ENCODE data around the gene MMADHC. TPM values are rescaled to one million over a fixed set of nuclear protein-coding genes. Genes with fewer than 3 reads are reported as not detected.

MMADHC gene
- polyA plus RNA-seq, 1 donor (not counting 4 experiments of a cell fraction or from before 2014, with no cell fraction given): 140 TPM

DNA sequence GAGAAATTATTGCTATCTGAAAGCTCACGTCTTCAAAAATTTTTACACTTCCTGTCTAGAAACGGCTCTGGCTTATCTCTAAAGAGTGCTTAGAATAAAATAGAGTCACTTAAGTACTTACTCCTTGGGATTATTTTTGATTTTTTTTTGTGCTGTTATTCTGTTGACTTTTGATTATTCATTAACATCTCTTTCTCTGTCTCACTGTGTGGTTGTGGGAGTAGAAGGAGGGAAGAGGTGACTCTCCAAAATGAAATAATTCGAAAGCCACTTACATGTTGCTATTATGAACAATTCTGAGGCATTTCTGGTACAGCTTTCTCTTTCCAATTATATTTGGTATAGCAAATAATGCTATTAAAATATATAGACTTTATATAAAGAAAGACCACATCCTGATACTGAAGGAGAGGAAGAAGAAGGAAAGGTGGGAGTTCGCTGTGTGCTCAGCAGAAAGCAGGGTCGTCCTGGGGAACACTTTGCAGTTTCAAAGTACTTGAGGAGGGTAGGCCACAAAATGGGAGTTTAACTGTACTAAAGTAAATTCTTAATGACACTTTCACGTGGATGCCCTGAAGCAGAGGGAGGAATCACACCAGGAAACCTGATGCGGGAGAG, 9.6 kb upstream of the MMADHC start:
- peak overlapping the region; percentile 49 for H3K4me2 ChIP-seq (ENCODE audit: control insufficient read depth, extremely low read depth, insufficient read depth, low read depth, low read length)

DNA sequence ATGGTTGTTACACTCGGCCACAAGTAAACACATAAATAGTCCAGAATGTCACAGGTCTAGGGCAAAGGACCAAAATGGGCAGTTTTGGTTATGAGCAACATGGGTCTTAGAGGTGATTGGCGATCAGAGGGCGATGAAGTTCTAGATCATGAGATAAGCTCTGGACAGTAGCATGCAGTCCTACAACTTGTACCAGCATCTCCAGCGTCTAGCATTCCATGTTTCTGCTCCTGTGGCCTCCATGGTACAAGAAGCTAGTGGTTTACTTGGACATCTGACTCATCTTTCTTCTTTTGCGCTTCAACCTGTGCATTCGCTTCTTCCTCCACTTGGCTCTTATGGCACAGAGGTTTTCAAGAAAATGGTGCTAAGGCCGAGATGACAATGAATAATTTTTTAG, 8.9 kb upstream of the MMADHC start:
- dilution Hi-C loops (cut with MboI; ENCODE audit: extremely low pct_ligation_motif_present, low sequenced_read_pairs): no loop called here
- H2AFZ ChIP-seq (ENCODE audit: control insufficient read depth, low read length): no peak overlapping the region
- peaks cover 18% of the 10 kb centered on the region for H3K4me1 ChIP-seq (ENCODE audit: control insufficient read depth, extremely low read depth, insufficient read depth, low read length)
- DNase-seq (ENCODE audit: low read depth, low spot score): no peak
- TF ChIP-seq, protein P1, sequence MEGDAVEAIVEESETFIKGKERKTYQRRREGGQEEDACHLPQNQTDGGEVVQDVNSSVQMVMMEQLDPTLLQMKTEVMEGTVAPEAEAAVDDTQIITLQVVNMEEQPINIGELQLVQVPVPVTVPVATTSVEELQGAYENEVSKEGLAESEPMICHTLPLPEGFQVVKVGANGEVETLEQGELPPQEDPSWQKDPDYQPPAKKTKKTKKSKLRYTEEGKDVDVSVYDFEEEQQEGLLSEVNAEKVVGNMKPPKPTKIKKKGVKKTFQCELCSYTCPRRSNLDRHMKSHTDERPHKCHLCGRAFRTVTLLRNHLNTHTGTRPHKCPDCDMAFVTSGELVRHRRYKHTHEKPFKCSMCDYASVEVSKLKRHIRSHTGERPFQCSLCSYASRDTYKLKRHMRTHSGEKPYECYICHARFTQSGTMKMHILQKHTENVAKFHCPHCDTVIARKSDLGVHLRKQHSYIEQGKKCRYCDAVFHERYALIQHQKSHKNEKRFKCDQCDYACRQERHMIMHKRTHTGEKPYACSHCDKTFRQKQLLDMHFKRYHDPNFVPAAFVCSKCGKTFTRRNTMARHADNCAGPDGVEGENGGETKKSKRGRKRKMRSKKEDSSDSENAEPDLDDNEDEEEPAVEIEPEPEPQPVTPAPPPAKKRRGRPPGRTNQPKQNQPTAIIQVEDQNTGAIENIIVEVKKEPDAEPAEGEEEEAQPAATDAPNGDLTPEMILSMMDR (optimal IDR thresholded peaks at IDR 0.05 in 1 of 3, IDR thresholded peaks at IDR 0.05 in 1 of 3, conservative IDR thresholded peaks at IDR 0.05 in 1 of 3; ENCODE audit: extremely low read depth in 1 of 3, insufficient read depth in 2 of 3, low read length in 3 of 3): no peak
- no peak for TF ChIP-seq EZH2 (IDR thresholded peaks at IDR 0.05; ENCODE audit: low read length)
- no peak overlapping the region for H3K4me3 ChIP-seq (ENCODE audit: control insufficient read depth in 2 of 3, extremely low read depth in 1 of 3, insufficient read depth in 2 of 3, low read depth in 1 of 3, low read length in 3 of 3)
- H3K9ac ChIP-seq (ENCODE audit: control insufficient read depth, extremely low read depth, insufficient read depth, low read length): no peak overlapping the region
- FAIRE-seq: peak; percentile 43
- H3K36me3 ChIP-seq (ENCODE audit: control insufficient read depth in 2 of 2, extremely low read depth in 1 of 2, insufficient read depth in 2 of 2, low read length in 2 of 2): no peaks in the 10 kb centered on the region
- H3K79me2 ChIP-seq (ENCODE audit: control insufficient read depth, insufficient read depth, low read length): no peaks in the 10 kb centered on the region
- no peaks in the 10 kb centered on the region for H3K27me3 ChIP-seq (ENCODE audit: control insufficient read depth, extremely low read depth, insufficient read depth, low read length)
- no peaks in the 10 kb centered on the region for H4K20me1 ChIP-seq (ENCODE audit: control insufficient read depth, extremely low read depth, insufficient read depth, low read length)
- no peaks in the 10 kb centered on the region for H3K9me3 ChIP-seq (ENCODE audit: control insufficient read depth, low read depth, low read length)
- H3K9me1 ChIP-seq (ENCODE audit: control insufficient read depth, extremely low read depth, insufficient read depth, low read length): no peaks in the 10 kb centered on the region
- H3K27ac ChIP-seq (ENCODE audit: control insufficient read depth, insufficient read depth, low read length): no peak overlapping the region
- H3K4me2 ChIP-seq (ENCODE audit: control insufficient read depth, extremely low read depth, insufficient read depth, low read depth, low read length): no peak overlapping the region

More for the DNA sequence above, 9.6 kb upstream of the MMADHC start:
- TF ChIP-seq EZH2 (IDR thresholded peaks at IDR 0.05; ENCODE audit: low read length): no peak
- TF ChIP-seq, protein P1 (optimal IDR thresholded peaks at IDR 0.05 in 1 of 3, IDR thresholded peaks at IDR 0.05 in 1 of 3, conservative IDR thresholded peaks at IDR 0.05 in 1 of 3; ENCODE audit: extremely low read depth in 1 of 3, insufficient read depth in 2 of 3, low read length in 3 of 3): no peak
- H3K9ac ChIP-seq (ENCODE audit: control insufficient read depth, extremely low read depth, insufficient read depth, low read length): no peak overlapping the region
- no peak for FAIRE-seq
- no peaks in the 10 kb centered on the region for H3K9me1 ChIP-seq (ENCODE audit: control insufficient read depth, extremely low read depth, insufficient read depth, low read length)
- no peaks in the 10 kb centered on the region for H3K79me2 ChIP-seq (ENCODE audit: control insufficient read depth, insufficient read depth, low read length)
- H2AFZ ChIP-seq (ENCODE audit: control insufficient read depth, low read length): peak overlapping the region; percentile 72
- H3K27ac ChIP-seq (ENCODE audit: control insufficient read depth, insufficient read depth, low read length): no peak overlapping the region
- peaks cover 22% of the 10 kb centered on the region for H3K4me1 ChIP-seq (ENCODE audit: control insufficient read depth, extremely low read depth, insufficient read depth, low read length)
- no peaks in the 10 kb centered on the region for H4K20me1 ChIP-seq (ENCODE audit: control insufficient read depth, extremely low read depth, insufficient read depth, low read length)
- dilution Hi-C loops (cut with MboI; ENCODE audit: extremely low pct_ligation_motif_present, low sequenced_read_pairs): no loop called here
- no peak for DNase-seq (ENCODE audit: low read depth, low spot score)
- no peak overlapping the region for H3K4me3 ChIP-seq (ENCODE audit: control insufficient read depth in 2 of 3, extremely low read depth in 1 of 3, insufficient read depth in 2 of 3, low read depth in 1 of 3, low read length in 3 of 3)
- no peaks in the 10 kb centered on the region for H3K27me3 ChIP-seq (ENCODE audit: control insufficient read depth, extremely low read depth, insufficient read depth, low read length)
- no peaks in the 10 kb centered on the region for H3K36me3 ChIP-seq (ENCODE audit: control insufficient read depth in 2 of 2, extremely low read depth in 1 of 2, insufficient read depth in 2 of 2, low read length in 2 of 2)
- no peaks in the 10 kb centered on the region for H3K9me3 ChIP-seq (ENCODE audit: control insufficient read depth, low read depth, low read length)

Data from keratinocyte (primary cell).